A549 (cell line): Measurements from ENCODE around the gene KMO. TPM values are rescaled to one million over a fixed set of nuclear protein-coding genes. Genes with fewer than 3 reads are reported as not detected.
A peak's percentile ranks its signal among the peaks of the same experiment; 100 is the strongest.

ENCODE experiments used
- ATAC-seq, 2 experiments: fragments of 200-7000 bp in 1 of 2; fragments of >200 bp in 1 of 2; cut with Nextera tagmentation in 1 of 2; cut with Tn5 transposase in 1 of 2; 3 replicates each; pipeline versions ENCODE4 v1.8.0 to v1.9.1; 2018 to 2020; ENCODE audit warnings: mild to moderate bottlenecking in 1 of 2, moderate library complexity in 1 of 2
- CTCF ChIA-PET: fragments of 300-600 bp; sonication (Branson Sonifier 250); formaldehyde crosslinking; extraction: SDS; loops from one replicate; lab custom pipeline; 2021; ENCODE audit warnings: antibody characterized with exemption, inconsistent platforms; lab: Yijun Ruan, JAX
- POLR2A ChIA-PET: fragments of 350-600 bp; formaldehyde crosslinking; extraction: SDS; loops from one replicate; lab custom pipeline; 2021; ENCODE audit warnings: antibody characterized with exemption, inconsistent platforms; lab: Yijun Ruan, JAX
- DNase-seq, 2 experiments: peaks; one replicate each; pipeline versions ENCODE4 v3.0.0 to v3.0.0-alpha.2; 2011 to 2016; ENCODE audit warnings: low read depth in 1 of 2, low spot score in 1 of 2
- FAIRE-seq: peaks from 2 replicates; lab custom pipeline; 2011; peaks lifted over from hg19 to GRCh38; lab: Jason Lieb, UNC
- H3K27ac ChIP-seq, 2 experiments: fragments of >200 bp; sonication (Bioruptor Twin); formaldehyde crosslinking; 3 replicates each; pipeline ENCODE4 v1.5.1; 2016 to 2017
- H3K4me1 ChIP-seq: fragments of >200 bp; sonication (Bioruptor Twin); formaldehyde crosslinking; 3 replicates; pipeline ENCODE4 v1.6.1; 2016
- H3K4me2 ChIP-seq: fragments of >200 bp; sonication (Bioruptor Twin); formaldehyde crosslinking; 3 replicates; pipeline ENCODE4 v1.6.1; 2016
- H3K4me3 ChIP-seq: fragments of >200 bp; sonication (Bioruptor Twin); formaldehyde crosslinking; 3 replicates; pipeline ENCODE4 v1.5.1; 2016
- H3K9me3 ChIP-seq: fragments of >200 bp; sonication (Bioruptor Twin); formaldehyde crosslinking; 3 replicates; pipeline ENCODE4 v1.6.1; 2016
- CBX2 ChIP-seq: fragments of 200-600 bp; sonication (generic); IDR thresholded peaks from 2 replicates; pipeline ENCODE4 v1.6.1; 2016; ENCODE audit warnings: low read depth, mild to moderate bottlenecking, borderline replicate concordance
- EHF ChIP-seq: fragments of 250-450 bp; sonication (Bioruptor Pico); IDR thresholded peaks from 2 replicates; pipeline ENCODE4 v1.5.0; 2020; ENCODE audit warnings: mild to moderate bottlenecking
- ELK1 ChIP-seq: fragments of 150-350 bp; IDR thresholded peaks from 2 replicates; pipeline ENCODE4 v1.6.1; 2014; ENCODE audit warnings: low read depth, mild to moderate bottlenecking, low read length
- EP300 ChIP-seq, 2 experiments: fragments of >200 bp; sonication (Bioruptor Twin); formaldehyde crosslinking; IDR thresholded peaks; 2 replicates in 1 of 2; 3 replicates in 1 of 2; pipeline ENCODE4 v1.6.1; 2016 to 2017
- ESRRA ChIP-seq: fragments of 150-350 bp; IDR thresholded peaks from 2 replicates; pipeline ENCODE4 v1.6.1; 2014; ENCODE audit warnings: mild to moderate bottlenecking, low read length, borderline replicate concordance
- FOSL2 ChIP-seq, 2 experiments: fragments of 450-650 bp in 1 of 2; fragments of >200 bp in 1 of 2; sonication (Bioruptor Twin) in 1 of 2; formaldehyde crosslinking; IDR thresholded peaks; 2 replicates each; pipeline versions ENCODE4 v1.5.0 to v1.6.1; 2016 to 2020; ENCODE audit warnings: mild to moderate bottlenecking in 1 of 2, moderate library complexity in 1 of 2
- GATA3 ChIP-seq: IDR thresholded peaks from 2 replicates; pipeline ENCODE4 v1.6.1; 2012; ENCODE audit warnings: borderline replicate concordance
- HDAC2 ChIP-seq: fragments of 200-600 bp; sonication (generic); IDR thresholded peaks from 2 replicates; pipeline ENCODE4 v1.6.1; 2016
- HEYL ChIP-seq: fragments of 250-450 bp; sonication (Bioruptor Pico); IDR thresholded peaks from 2 replicates; pipeline ENCODE4 v1.8.0; 2021; ENCODE audit warnings: mild to moderate bottlenecking, moderate library complexity
- HOXB5 ChIP-seq: fragments of 250-450 bp; sonication (Bioruptor Pico); IDR thresholded peaks from 2 replicates; pipeline ENCODE4 v1.5.0; 2020; ENCODE audit warnings: mild to moderate bottlenecking, moderate library complexity
- JUN ChIP-seq, 2 experiments: fragments of >200 bp; sonication (Bioruptor Twin); formaldehyde crosslinking; IDR thresholded peaks; 2 replicates in 1 of 2; 3 replicates in 1 of 2; pipeline ENCODE4 v1.6.1; 2016 to 2017
- MAX ChIP-seq: IDR thresholded peaks from 2 replicates; pipeline ENCODE4 v1.6.1; 2012
- MAZ ChIP-seq: fragments of 150-350 bp; IDR thresholded peaks from 2 replicates; pipeline ENCODE4 v1.6.1; 2014; ENCODE audit warnings: antibody characterized with exemption, low read depth, low read length, borderline replicate concordance
- NR3C1 ChIP-seq: fragments of >200 bp; sonication (Bioruptor Twin); formaldehyde crosslinking; IDR thresholded peaks from 3 replicates; pipeline ENCODE4 v1.6.1; 2017
- RFX5 ChIP-seq: fragments of 450-650 bp; IDR thresholded peaks from 2 replicates; pipeline ENCODE4 v1.7.1; 2014; ENCODE audit warnings: antibody characterized with exemption, mild to moderate bottlenecking, moderate library complexity
- TP53 ChIP-seq: fragments of 250-450 bp; sonication (Bioruptor Pico); IDR thresholded peaks from 2 replicates; pipeline ENCODE4 v1.5.0; 2021; ENCODE audit warnings: mild to moderate bottlenecking, moderate library complexity
- ZFP36 ChIP-seq: fragments of 450-650 bp; IDR thresholded peaks from 2 replicates; pipeline ENCODE4 v1.6.1; 2014; ENCODE audit warnings: borderline replicate concordance; ENCODE audit not compliant: partially characterized antibody
- WGBS: methylation state at CpG from one replicate; pipeline ENCODE4 v1.1.6; 2017; ENCODE audit errors: missing lambda C conversion rate; 5-methylcytosine and 5-hydroxymethylcytosine counted together
- polyA plus RNA-seq, 4 experiments: library from polyadenylated mRNA; depleted of rRNA in 3 of 4; stranded (reverse); fragments of >200 nt; fragmentation: RNase III in 1 of 4; extraction: RNeasy Plus Mini Kit Qiagen cat#74134 plus additional on column Dnase treatment in 1 of 4; gene quantifications; 2 replicates in 3 of 4; 3 replicates in 1 of 4; pipeline ENCODE4 v1.2.3, GENCODE V29; 2011 to 2017
- TF ChIP-seq, protein P1 (sequence below): IDR thresholded peaks from 2 replicates; pipeline ENCODE4 v1.6.1; 2012; ENCODE audit warnings: low read depth, borderline replicate concordance
- TF ChIP-seq, protein P2 (sequence below): fragments of >200 bp; sonication (Bioruptor Twin); formaldehyde crosslinking; IDR thresholded peaks from 3 replicates; pipeline ENCODE4 v1.6.1; 2016
- TF ChIP-seq, protein P3 (sequence below): IDR thresholded peaks from 2 replicates; pipeline ENCODE4 v1.6.1; 2012
- TF ChIP-seq, protein P4 (sequence below): fragments of 250-450 bp; sonication (Bioruptor Pico); IDR thresholded peaks from 2 replicates; pipeline ENCODE4 v1.5.0; 2020; ENCODE audit warnings: low read depth, mild to moderate bottlenecking, moderate library complexity

KMO gene
- polyA plus RNA-seq, 2 of the 4 experiments (the other 2 are of a cell fraction): 0.35 to 0.47 TPM

- TF ChIP-seq MAX: no peak
- TF ChIP-seq NR3C1: no peak
- TF ChIP-seq, protein P1, sequence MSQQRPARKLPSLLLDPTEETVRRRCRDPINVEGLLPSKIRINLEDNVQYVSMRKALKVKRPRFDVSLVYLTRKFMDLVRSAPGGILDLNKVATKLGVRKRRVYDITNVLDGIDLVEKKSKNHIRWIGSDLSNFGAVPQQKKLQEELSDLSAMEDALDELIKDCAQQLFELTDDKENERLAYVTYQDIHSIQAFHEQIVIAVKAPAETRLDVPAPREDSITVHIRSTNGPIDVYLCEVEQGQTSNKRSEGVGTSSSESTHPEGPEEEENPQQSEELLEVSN: no peak
- TF ChIP-seq JUN (IDR thresholded peaks at IDR 0.05): no peak
- no peak for TF ChIP-seq EP300 (IDR thresholded peaks at IDR 0.05)
- no peak for TF ChIP-seq MAZ
- TF ChIP-seq GATA3: no peak
- no peak for TF ChIP-seq HOXB5 (CRISPR knock-in tag)
- TF ChIP-seq HDAC2: no peak
- TF ChIP-seq, protein P2, sequence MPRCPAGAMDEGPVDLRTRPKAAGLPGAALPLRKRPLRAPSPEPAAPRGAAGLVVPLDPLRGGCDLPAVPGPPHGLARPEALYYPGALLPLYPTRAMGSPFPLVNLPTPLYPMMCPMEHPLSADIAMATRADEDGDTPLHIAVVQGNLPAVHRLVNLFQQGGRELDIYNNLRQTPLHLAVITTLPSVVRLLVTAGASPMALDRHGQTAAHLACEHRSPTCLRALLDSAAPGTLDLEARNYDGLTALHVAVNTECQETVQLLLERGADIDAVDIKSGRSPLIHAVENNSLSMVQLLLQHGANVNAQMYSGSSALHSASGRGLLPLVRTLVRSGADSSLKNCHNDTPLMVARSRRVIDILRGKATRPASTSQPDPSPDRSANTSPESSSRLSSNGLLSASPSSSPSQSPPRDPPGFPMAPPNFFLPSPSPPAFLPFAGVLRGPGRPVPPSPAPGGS: no peak
- no peak for TF ChIP-seq TP53 (CRISPR knock-in tag)
- TF ChIP-seq RFX5: no peak
- TF ChIP-seq ZFP36: no peak
- no peak overlapping the region for H3K27ac ChIP-seq
- ChIA-PET CTCF (interaction anchor here (1.7 to 2.7 kb wide), 2 partner anchors 86 to 473 kb away, joined by 6 to 12 read pairs; partner anchors contain the start of gene MAP1LC3C), POLR2A (no interaction called here)
- FAIRE-seq (peak; percentile 54), DNase-seq (no peak), ATAC-seq (no peak)
- no peak overlapping the region for H3K4me3 ChIP-seq
- 3% methylated on average over 3 of the region's 3 CpGs for WGBS
- no peak overlapping the region for H3K4me2 ChIP-seq
- H3K4me1 ChIP-seq: no peaks in the 10 kb centered on the region
- no peaks in the 10 kb centered on the region for H3K9me3 ChIP-seq
Observed at GRCh38 chr1:241525026-241525425, 7.2 kb upstream of the KMO start.

DNA sequence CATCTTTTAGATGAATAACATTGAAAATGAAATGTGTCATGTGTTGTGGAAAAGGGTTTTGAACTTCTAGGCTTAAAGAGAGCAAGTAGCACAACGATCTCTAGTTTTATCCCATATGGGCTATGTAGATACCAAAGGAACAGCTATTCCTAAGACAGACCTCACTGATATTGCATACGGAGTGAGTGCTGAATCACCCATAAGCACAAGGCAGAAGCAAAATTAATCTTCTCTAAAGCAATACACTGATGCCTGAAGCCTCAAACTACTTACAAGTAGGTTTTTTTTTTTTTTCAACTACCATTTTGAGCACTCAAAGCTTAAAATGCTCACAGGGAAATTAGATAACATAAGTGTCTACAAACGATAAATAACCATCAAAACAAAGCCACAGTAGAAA, 5.0 kb upstream of the KMO start:
- ChIA-PET POLR2A (no interaction called here), CTCF (interaction anchor here (2.0 kb wide), 1 partner anchor 100 kb away, joined by 4 read pairs; no protein-coding TSS in a partner anchor)
- DNase-seq (no peak), ATAC-seq (no peak), FAIRE-seq (no peak)
- whole genome bisulfite sequencing: 65% methylated on average over 3 of the region's 3 CpGs
- no peaks in the 10 kb centered on the region for H3K9me3 ChIP-seq
- H3K4me2 ChIP-seq: no peak overlapping the region
- TF ChIP-seq ESRRA (no peak), HEYL (CRISPR knock-in tag) (no peak), FOSL2 (IDR thresholded peaks at IDR 0.05) (no peak), FOSL2 (CRISPR knock-in tag; IDR thresholded peaks at IDR 0.05) (no peak), EHF (no peak), ELK1 (no peak), CBX2 (no peak)
- TF ChIP-seq, protein P3, sequence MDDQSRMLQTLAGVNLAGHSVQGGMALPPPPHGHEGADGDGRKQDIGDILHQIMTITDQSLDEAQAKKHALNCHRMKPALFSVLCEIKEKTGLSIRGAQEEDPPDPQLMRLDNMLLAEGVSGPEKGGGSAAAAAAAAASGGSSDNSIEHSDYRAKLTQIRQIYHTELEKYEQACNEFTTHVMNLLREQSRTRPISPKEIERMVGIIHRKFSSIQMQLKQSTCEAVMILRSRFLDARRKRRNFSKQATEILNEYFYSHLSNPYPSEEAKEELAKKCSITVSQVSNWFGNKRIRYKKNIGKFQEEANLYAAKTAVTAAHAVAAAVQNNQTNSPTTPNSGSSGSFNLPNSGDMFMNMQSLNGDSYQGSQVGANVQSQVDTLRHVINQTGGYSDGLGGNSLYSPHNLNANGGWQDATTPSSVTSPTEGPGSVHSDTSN: no peak
- TF ChIP-seq, protein P4, sequence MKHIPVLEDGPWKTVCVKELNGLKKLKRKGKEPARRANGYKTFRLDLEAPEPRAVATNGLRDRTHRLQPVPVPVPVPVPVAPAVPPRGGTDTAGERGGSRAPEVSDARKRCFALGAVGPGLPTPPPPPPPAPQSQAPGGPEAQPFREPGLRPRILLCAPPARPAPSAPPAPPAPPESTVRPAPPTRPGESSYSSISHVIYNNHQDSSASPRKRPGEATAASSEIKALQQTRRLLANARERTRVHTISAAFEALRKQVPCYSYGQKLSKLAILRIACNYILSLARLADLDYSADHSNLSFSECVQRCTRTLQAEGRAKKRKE (CRISPR knock-in tag): no peak
- TF ChIP-seq, all 56 proteins: peak for 0
- Histone ChIP-seq H3K27ac (no peak overlapping the region), H3K4me3 (no peak overlapping the region), H3K4me1 (0 out of 3 replicates have a peak, but pooled peaks cover 6% of the 10 kb centered on the region)
